Lower leg skin (tissue), 4 donors: Measurements from ENCODE around the gene NRXN3. TPM values are rescaled to one million over a fixed set of nuclear protein-coding genes. Genes with fewer than 3 reads are reported as not detected.

ENCODE experiments used
- DNase-seq, 2 donors: peaks; one replicate each; pipeline ENCODE4 v3.0.0-alpha.2; 2019; ENCODE audit warnings: low spot score in 2 of 2
- H3K4me3 ChIP-seq: fragments of 200-600 bp; sonication (generic); 2 replicates; pipeline ENCODE4 v1.5.1; 2017; ENCODE audit warnings: mild to moderate bottlenecking, low read depth; ENCODE audit not compliant: poor library complexity, severe bottlenecking
- CTCF ChIP-seq, 3 donors: fragments of 450-650 bp; IDR thresholded peaks; one replicate each; pipeline ENCODE4 v1.5.1; 2016; ENCODE audit warnings: antibody characterized with exemption in 3 of 3, mild to moderate bottlenecking in 3 of 3, moderate library complexity in 2 of 3
- POLR2A ChIP-seq, 2 donors: fragments of 450-650 bp; IDR thresholded peaks; one replicate each; pipeline ENCODE4 v1.6.1; 2016 to 2017; ENCODE audit warnings: antibody characterized with exemption in 2 of 2, mild to moderate bottlenecking in 1 of 2, moderate library complexity in 1 of 2
- WGBS, 2 donors: methylation state at CpG; one replicate each; pipeline ENCODE4 v1.1.5; 2018; 5-methylcytosine and 5-hydroxymethylcytosine counted together
- intact Hi-C: fragments of 100-400 bp; cut with DNase I; formaldehyde crosslinking; loops from one replicate; pipeline ENCODE4 v1.15.0; 2023; ENCODE audit warnings: low total_unique reads
- total RNA-seq, 4 donors: library from RNA; depleted of rRNA; stranded (reverse); fragments of >200 nt; gene quantifications; one replicate each; pipeline ENCODE4 v1.1.0, GENCODE V29; 2016

Gene NRXN3
- total RNA-seq, 4 donors from 2014 or later: 0.61 to 2.4 (median 1.7) TPM

- no peak for DNase-seq
- intact Hi-C loops: no loop called here
- no peak overlapping the region for H3K4me3 ChIP-seq
- 42 to 50% methylated on average over 3 of the region's 3 CpGs for WGBS, 2 donors
- TF ChIP-seq POLR2A (IDR thresholded peaks at IDR 0.05): no peak
- TF ChIP-seq CTCF (IDR thresholded peaks at IDR 0.05): no peak
Measured at GRCh38 chr14:79062226-79062625, 892.1 kb downstream of the NRXN3 start.

- intact Hi-C loops: no loop called here
- 57 to 65% methylated on average over 2 of the region's 2 CpGs for WGBS, 2 donors
- H3K4me3 ChIP-seq: no peak overlapping the region
- no peak for TF ChIP-seq POLR2A (IDR thresholded peaks at IDR 0.05)
- TF ChIP-seq CTCF (IDR thresholded peaks at IDR 0.05): no peak
- no peak for DNase-seq
Measured at GRCh38 chr14:79064214-79064613, 894.0 kb downstream of the NRXN3 start.

GRCh38 chr14:79074510-79074909 is 904.3 kb downstream of the NRXN3 start:
- no peak overlapping the region for H3K4me3 ChIP-seq
- WGBS, 2 donors: 27 to 45% methylated on average over 2 of the region's 2 CpGs
- DNase-seq: peak in 1 of 2 donors; percentile 24
- intact Hi-C loops: no loop called here
- no peak for TF ChIP-seq POLR2A (IDR thresholded peaks at IDR 0.05)
- TF ChIP-seq CTCF (IDR thresholded peaks at IDR 0.05): no peak

- no peak for DNase-seq
- intact Hi-C loops: no loop called here
- TF ChIP-seq CTCF (IDR thresholded peaks at IDR 0.05) (no peak), POLR2A (IDR thresholded peaks at IDR 0.05) (no peak)
- no peak overlapping the region for H3K4me3 ChIP-seq
Measured at GRCh38 chr14:79076428-79076827, 906.3 kb downstream of the NRXN3 start.

- 45 to 53% methylated on average over 5 of the region's 5 CpGs for WGBS, 2 donors
- TF ChIP-seq POLR2A (IDR thresholded peaks at IDR 0.05): no peak
- TF ChIP-seq CTCF (IDR thresholded peaks at IDR 0.05): no peak
- DNase-seq: no peak
- intact Hi-C loops: no loop called here
- no peak overlapping the region for H3K4me3 ChIP-seq
Measured at GRCh38 chr14:79077096-79077495, 906.9 kb downstream of the NRXN3 start.

GRCh38 chr14:79080040-79080439 is 909.9 kb downstream of the NRXN3 start:
- H3K4me3 ChIP-seq: no peak overlapping the region
- 88 to 100% methylated on average over 1 of the region's 1 CpG for WGBS, 2 donors
- intact Hi-C loops: no loop called here
- no peak for DNase-seq
- TF ChIP-seq POLR2A (IDR thresholded peaks at IDR 0.05) (no peak), CTCF (IDR thresholded peaks at IDR 0.05) (no peak)
